Stimulated activated naive CD8-positive, alpha-beta T cell treated with anti-CD3 and anti-CD28 coated beads, Interleukin-15, Interleukin-2, amounts not matched to agents 100 ng/mL and 50 ng/mL, for 24 hours (primary cell): ENCODE results near the gene WNT10A.
"Not testable (repeated sequence)": the region's sequence is repeated elsewhere in the genome, so short reads cannot be mapped to it uniquely, and the experiment has no call there.

ENCODE experiments used
- H3K27ac Mint-ChIP-seq: one replicate; pipeline ENCODE4 v1.8.0; 2021; ENCODE audit warnings: mild to moderate bottlenecking, mixed read lengths
- H3K27me3 Mint-ChIP-seq: one replicate; pipeline ENCODE4 v1.8.0; 2021; ENCODE audit warnings: mixed read lengths
- H3K36me3 Mint-ChIP-seq: one replicate; pipeline ENCODE4 v1.8.0; 2021; ENCODE audit warnings: low read depth, mixed read lengths
- H3K4me1 Mint-ChIP-seq: one replicate; pipeline ENCODE4 v1.8.0; 2021; ENCODE audit warnings: low read depth, mixed read lengths
- H3K4me3 Mint-ChIP-seq: one replicate; pipeline ENCODE4 v1.8.0; 2021; ENCODE audit warnings: mild to moderate bottlenecking, mixed read lengths
- H3K9me3 Mint-ChIP-seq: one replicate; pipeline ENCODE4 v1.8.0; 2021; ENCODE audit warnings: mixed read lengths

WNT10A gene

DNA sequence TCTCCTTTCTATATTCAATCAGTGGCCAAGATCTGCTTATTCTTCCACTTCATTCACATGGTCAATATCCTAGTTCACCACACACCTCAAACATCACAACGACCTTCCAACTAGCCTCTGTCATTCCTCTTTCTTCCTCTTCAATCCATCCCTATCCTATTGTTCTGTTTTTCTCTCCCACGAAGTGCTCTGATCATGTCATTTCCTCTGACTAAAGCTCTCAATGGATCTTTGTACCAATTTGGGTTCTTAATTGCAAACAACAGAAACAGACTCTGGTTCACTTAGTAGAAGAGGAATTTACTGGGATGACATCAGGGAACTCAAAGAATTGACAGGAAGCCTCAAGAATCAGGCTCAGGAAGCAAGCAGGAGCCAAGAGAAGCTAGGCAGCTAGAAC, 23.5 kb downstream of the WNT10A start:
- Mint-ChIP-seq H3K27ac (no peak overlapping the region), H3K27me3 (peaks cover 57% of the 10 kb centered on the region), H3K4me1 (no peaks in the 10 kb centered on the region), H3K4me3 (no peak overlapping the region), H3K36me3 (no peaks in the 10 kb centered on the region), H3K9me3 (no peaks in the 10 kb centered on the region)

DNA sequence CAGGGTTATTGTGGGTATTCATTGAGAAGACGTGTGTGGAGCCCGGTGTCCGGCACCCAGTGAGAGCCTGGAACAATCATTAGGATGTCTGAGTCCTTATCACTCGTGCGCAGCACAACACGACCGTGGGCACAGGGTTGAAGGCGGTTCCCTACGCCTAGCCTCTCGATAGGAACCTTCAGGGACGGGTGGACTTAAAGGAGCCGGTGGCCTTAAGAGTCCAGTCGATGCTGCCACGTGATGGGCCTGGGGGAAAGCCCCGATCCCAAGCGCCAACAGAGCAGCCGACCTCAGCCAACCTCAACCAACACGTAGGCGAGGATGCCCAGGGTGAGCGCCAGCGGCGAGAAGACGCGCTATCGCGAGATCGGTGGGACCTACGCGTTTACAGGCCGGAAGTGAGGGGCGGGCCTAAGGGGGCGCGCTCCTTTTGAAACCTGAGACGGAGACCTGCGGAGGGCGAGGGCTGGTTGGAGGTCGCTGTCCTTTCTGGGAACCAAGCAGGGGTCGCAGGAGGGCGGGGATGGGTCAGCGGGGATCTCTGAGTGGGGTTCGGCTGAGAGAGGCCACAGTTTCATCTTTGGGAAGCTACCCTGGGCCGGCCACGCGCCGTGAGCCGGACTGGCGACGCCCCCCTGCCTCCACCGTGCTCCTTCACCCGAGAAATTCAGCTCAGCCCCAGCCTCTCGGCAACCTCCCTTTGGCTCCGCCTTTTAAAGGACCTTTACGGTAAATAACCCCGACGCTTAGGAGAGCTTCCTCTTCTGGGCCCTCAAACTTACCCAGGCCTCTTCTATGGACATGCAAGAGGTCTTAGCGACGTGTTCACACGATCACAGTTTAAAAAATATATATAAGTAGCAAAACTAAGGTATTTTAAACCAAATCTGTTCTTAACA, 28.3 kb downstream of the WNT10A start:
- H3K27me3 Mint-ChIP-seq: peaks cover 29% of the 10 kb centered on the region
- no peaks in the 10 kb centered on the region for H3K9me3 Mint-ChIP-seq
- peak overlapping the region; percentile 76 for H3K27ac Mint-ChIP-seq
- H3K4me3 Mint-ChIP-seq: peak overlapping the region; percentile 83
- peaks cover 10% of the 10 kb centered on the region for H3K4me1 Mint-ChIP-seq
- no peaks in the 10 kb centered on the region for H3K36me3 Mint-ChIP-seq

DNA sequence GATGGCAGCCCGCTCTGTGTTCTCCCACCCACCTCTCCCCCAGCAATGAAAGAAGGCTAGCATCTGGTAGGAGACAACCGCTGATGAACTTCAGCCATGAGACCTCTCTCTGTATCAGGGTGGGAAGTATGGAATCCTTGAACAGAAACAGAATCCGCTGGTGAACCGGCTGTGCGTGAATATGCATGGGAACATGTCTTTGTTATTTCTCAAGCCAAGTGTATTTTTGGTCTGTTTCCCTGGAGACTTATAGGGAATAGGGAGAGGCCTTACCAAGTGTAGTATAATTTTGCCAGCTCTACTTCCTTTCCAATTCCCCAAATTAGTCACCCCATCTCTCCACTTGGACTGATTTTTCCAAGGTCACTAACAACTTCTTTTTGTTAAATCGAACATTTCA, 30.1 kb downstream of the WNT10A start:
- no peak overlapping the region for H3K4me3 Mint-ChIP-seq
- H3K4me1 Mint-ChIP-seq: peaks cover 10% of the 10 kb centered on the region
- peaks cover 33% of the 10 kb centered on the region for H3K27me3 Mint-ChIP-seq
- H3K36me3 Mint-ChIP-seq: no peaks in the 10 kb centered on the region
- no peak overlapping the region for H3K27ac Mint-ChIP-seq
- H3K9me3 Mint-ChIP-seq: no peaks in the 10 kb centered on the region

DNA sequence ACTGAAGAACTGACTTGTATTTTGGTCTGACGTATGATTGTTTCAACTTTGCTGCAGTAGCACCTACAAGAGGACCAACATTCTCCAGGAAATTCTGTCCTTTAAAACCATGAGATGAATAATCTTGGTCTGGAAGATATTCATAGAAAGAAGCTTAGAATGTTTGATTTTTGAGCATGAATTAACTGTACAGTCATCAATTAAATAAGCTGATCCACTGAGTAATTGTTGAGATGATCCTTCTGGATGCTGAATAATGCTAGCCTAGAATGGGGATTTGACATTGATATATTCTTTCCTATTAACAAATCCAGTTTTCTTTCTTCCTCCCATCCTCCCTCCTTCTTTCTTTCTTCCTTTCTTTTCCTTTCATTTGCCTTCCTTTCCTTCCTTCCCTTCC, 39.9 kb downstream of the WNT10A start:
- Mint-ChIP-seq H3K4me3 (no peak overlapping the region), H3K27ac (no peak overlapping the region), H3K4me1 (no peaks in the 10 kb centered on the region), H3K36me3 (peaks cover 15% of the 10 kb centered on the region), H3K27me3 (peaks cover 43% of the 10 kb centered on the region), H3K9me3 (peaks cover 14% of the 10 kb centered on the region)

DNA sequence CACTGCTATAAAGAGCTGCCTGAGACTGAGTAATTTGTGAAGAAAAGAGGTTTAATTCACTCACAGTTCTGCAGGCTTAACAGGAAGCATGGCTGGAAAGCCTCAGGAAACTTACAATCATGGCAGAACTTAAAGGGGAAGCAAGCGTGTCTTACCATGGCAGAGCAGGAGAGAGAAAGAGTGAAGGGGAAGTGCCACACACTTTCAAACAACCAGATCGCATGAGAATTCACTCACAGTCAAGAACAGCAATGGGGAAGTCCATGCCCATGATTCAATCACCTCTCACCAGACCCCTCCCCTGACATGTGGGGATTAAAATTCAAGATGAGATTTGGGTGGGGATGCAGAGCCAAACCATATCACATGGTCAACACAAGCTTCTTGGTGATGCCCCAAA, 44.1 kb downstream of the WNT10A start:
- Mint-ChIP-seq H3K27ac (no peak overlapping the region), H3K9me3 (peaks cover 14% of the 10 kb centered on the region), H3K36me3 (peaks cover 15% of the 10 kb centered on the region), H3K4me3 (no peak overlapping the region), H3K4me1 (no peaks in the 10 kb centered on the region), H3K27me3 (peaks cover 44% of the 10 kb centered on the region)

DNA sequence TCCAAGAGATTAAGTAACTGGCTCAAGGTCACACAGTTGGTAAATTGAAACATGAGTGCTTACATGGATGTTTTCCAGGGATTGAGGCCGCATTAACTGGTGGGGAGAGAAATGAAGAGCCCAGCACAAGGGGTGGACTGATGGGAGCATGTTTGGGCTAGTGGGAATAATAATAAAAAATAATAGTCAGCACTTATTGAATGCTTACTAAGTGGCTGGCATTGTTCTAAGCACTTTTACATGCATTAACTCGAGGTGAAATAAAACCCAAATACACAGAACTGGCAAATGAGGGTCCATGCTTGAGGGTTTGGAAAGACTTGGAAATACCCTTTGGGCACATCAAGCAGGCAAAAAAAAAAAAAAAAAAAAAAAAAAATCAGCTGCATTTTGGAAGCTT, 44.8 kb downstream of the WNT10A start:
- H3K36me3 Mint-ChIP-seq: peaks cover 15% of the 10 kb centered on the region
- H3K27me3 Mint-ChIP-seq: peaks cover 47% of the 10 kb centered on the region
- H3K4me1 Mint-ChIP-seq: no peaks in the 10 kb centered on the region
- H3K27ac Mint-ChIP-seq: no peak overlapping the region
- no peak overlapping the region for H3K4me3 Mint-ChIP-seq
- H3K9me3 Mint-ChIP-seq: peaks cover 14% of the 10 kb centered on the region

DNA sequence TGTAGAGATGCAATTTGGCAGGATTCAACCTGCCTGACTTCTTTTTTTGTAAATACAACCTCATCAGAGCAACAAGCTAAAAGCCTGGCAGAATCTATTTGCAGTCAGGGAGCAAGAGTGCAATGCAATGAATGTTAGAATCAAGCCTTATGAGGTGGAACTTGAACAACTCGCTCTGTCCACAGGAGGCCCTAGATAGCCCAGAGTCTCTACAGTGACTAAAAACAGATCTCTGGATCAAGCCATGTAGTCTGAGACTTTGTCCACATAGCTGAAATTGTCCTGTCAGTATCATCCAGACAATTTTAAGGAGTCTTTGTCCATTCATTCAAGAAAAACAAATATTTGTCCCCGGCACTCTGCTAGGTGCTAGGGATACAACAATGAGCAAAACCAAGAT, 46.8 kb downstream of the WNT10A start:
- Mint-ChIP-seq H3K9me3 (peaks cover 11% of the 10 kb centered on the region), H3K4me3 (no peak overlapping the region), H3K4me1 (no peaks in the 10 kb centered on the region), H3K36me3 (peaks cover 12% of the 10 kb centered on the region), H3K27ac (no peak overlapping the region), H3K27me3 (peaks cover 39% of the 10 kb centered on the region)

DNA sequence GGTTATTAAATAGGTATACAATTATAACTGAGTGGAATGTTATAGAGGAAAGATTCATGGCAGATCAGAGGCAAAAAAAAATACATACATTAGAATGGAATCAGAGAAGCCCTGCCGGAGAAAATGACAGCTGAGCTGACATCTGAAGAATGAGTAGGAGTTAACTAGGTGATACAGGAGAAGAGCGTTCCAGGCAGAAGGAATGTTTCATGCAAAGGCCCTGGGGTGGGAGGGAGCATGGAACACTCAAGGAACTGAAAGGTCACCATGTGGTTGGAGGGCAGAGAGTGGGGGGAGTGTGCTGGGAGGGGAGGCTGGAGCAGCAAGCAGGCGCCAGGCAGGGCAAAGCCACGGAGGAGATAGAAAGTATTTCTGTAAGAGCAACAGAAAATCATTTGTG, 47.2 kb downstream of the WNT10A start:
- H3K36me3 Mint-ChIP-seq: peaks cover 8% of the 10 kb centered on the region
- H3K4me1 Mint-ChIP-seq: no peaks in the 10 kb centered on the region
- no peak overlapping the region for H3K4me3 Mint-ChIP-seq
- H3K27me3 Mint-ChIP-seq: peaks cover 34% of the 10 kb centered on the region
- H3K27ac Mint-ChIP-seq: no peak overlapping the region
- peaks cover 10% of the 10 kb centered on the region for H3K9me3 Mint-ChIP-seq

DNA sequence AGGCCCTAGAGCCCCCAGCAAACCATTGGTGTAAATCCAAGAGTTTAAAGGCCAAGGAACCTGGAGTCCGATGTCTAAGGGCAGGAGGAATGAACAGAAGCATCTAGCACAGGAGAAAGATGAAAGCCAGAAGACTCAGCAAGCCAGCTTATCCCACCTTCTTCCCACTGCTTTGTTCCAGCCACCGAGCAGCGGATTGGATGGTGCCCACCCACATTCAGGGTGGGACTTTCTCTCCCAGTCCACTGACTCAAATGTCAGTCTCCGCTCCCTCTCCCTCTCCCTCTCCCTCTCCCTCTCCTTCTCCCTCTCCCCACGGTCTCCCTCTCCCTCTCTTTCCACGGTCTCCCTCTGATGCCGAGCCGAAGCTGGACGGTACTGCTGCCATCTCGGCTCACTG, 49.8 kb downstream of the WNT10A start:
- H3K4me3 Mint-ChIP-seq, H3K4me1 Mint-ChIP-seq, H3K36me3 Mint-ChIP-seq, H3K9me3 Mint-ChIP-seq, H3K27ac Mint-ChIP-seq: not testable (repeated sequence)
- H3K27me3 Mint-ChIP-seq: peaks cover 26% of the 10 kb centered on the region

DNA sequence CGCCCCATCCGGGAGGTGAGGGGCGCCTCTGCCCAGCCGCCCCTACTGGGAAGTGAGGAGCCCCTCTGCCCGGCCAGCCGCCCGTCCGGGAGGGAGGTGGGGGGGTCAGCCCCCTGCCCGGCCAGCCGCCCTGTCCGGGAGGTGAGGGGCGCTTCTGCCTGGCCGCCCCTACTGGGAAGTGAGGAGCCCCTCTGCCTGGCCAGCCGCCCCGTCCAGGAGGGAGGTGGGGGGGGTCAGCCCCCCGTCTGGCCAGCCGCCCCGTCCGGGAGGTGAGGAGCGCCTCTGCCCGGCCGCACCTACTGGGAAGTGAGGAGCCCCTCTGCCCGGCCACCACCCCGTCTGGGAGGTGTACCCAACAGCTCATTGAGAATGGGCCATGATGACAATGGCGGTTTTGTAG, 51.1 kb downstream of the WNT10A start:
- H3K9me3 Mint-ChIP-seq, H3K4me3 Mint-ChIP-seq: not testable (repeated sequence)
- peaks cover 29% of the 10 kb centered on the region for H3K27me3 Mint-ChIP-seq

More for the DNA sequence above, 51.1 kb downstream of the WNT10A start:
- not testable (repeated sequence) for H3K27ac Mint-ChIP-seq, H3K4me1 Mint-ChIP-seq, H3K36me3 Mint-ChIP-seq
